HG03159 (cell line): ENCODE measurements around the gene UBR4.

ENCODE experiments used
- ATAC-seq: cut with Tn5 transposase; IDR thresholded peaks from one replicate; pipeline ENCODE4 v1.9.1; 2021; ENCODE audit warnings: mild to moderate bottlenecking, moderate library complexity; ENCODE audit not compliant: unreplicated experiment

UBR4 gene

GRCh38 chr1:19096990-19097389 lies 113.1 kb downstream of the UBR4 start:
- no peak for ATAC-seq

DNA sequence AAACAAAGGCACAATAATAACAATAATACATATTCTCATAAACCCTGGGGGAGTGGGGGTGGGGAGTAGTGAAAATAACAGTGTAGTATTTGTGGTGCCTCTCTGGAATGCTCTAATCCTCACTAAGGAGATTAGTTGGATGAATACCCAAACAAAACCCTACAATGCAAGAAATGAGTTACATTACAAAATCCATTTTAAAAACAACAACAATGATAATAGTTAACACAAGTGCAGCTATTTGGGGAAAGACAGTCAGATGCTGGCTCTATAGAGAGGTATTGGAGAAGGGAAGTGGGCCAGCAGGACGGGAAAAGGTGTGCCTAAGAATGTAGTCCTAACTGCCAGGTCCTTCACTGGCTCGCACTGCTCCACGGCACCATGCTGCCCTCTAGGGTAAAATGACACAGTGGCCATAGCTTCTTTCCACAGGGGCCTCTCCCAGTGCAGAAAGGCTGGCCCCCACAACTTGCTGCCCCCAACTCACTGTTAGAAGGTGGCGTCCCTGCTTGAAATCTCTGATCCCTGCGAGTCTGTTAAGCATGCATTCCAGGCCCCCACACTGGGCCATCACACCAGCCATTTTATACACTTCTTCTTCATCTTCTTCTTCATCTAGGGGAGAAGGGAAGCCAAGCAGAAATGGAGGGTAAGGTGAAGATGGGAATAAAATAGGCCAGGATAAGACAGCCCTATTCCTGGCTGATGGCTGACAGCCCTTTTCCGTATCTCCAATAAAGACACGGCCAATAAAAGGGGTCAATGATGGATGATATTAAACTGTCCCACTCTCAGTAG lies 113.8 kb downstream of the UBR4 start:
- no peak for ATAC-seq

- no peak for ATAC-seq
These were observed 118.7 kb downstream of the UBR4 start for GRCh38 chr1:19091196-19091953.

DNA sequence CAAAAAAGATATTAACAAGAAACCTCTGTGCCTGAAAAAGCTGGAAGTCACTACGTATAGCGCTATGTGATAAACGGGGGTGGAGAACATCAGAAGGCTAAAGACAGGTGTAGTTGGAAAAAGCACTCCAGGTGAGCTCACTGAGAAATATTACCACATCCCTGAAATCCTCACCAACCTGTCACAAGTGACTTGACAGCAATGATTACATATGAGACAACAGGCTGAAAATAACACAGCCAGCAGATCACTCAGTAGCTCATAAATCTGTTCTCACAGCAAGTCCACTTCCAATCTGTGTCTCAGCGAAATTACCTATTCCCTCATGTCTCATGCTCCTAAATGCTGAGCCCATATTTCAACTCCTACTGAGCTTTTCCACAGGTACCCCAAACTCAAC lies 120.5 kb downstream of the UBR4 start:
- ATAC-seq, result no peak

DNA sequence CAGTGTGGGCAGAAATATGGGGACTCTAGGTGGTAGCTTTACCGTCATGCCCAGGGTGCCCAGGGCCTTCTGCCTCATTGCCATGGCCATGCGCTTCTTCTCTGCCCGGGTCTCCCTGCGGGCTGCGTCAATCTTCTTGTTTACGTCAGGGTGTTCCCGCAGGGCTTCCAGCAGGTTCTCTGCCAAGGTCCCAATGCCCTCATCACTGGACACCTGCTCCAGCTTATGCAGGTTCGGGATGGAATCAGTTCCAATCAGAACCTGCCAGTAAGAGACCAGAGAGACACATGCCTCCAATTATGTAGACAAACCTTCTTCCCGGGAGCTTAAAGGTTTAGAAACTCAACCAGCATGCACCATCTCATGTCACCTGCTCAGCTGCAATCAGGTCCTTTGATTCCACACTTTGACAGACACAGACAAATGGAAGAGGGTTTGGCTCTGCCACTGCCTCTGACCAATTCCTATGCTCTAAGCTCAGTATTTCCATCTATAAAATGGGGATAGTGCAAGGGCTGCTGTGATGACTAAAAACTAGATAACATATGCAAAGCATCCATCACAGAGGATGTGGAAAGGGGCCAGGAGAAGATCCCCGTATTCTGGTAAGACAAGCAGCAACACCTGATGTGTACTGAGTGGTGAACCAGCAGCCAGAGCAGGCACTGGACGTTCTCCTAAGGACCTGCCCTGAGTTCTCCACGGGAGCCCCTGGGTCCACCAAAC lies 121.2 kb downstream of the UBR4 start:
- ATAC-seq, result no peak

DNA sequence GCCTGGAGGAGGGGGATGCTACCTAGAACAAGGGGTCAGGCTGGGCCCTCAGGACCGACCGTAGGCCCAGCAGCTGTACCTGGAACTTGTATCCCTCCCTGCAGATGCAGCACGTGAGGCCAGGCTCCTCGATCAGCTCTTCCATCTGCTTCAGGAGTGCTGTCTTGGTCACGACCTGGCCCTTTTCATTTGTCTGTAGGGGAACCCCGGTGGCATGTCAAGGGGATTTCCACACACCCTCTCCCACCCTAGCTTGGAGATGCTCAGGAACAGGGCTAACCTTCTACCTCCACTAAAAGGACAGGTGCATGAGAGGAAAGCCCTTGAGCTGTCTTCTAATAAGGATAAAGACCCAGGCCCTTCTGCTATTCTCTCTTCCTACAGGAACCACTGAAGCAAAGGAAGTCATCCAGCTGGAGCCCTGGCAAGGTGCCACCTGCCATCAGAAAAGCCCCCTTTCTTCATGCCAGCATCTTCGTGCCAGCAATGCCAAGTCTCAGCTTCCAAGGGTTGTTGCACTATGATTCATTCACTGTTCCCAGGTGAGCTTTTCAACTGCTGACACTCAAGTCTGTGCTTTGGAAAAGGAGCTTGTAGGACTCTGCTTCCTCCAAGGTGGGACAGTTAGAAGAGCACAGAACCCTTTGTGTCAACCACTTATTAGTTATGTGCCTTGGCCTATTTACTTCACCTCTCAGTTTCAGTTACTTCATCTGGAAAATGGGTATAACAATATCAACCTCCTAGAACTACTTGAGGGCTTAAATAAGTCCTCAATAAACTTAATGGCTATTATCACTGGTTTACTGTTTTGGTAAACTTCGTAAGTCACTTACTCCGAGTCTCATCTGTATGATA lies 122.1 kb downstream of the UBR4 start:
- no peak for ATAC-seq

GRCh38 chr1:19087017-19087736 lies 122.9 kb downstream of the UBR4 start:
- ATAC-seq, result no peak

- ATAC-seq, result no peak
These were observed 123.7 kb downstream of the UBR4 start for GRCh38 chr1:19086176-19086875.

DNA sequence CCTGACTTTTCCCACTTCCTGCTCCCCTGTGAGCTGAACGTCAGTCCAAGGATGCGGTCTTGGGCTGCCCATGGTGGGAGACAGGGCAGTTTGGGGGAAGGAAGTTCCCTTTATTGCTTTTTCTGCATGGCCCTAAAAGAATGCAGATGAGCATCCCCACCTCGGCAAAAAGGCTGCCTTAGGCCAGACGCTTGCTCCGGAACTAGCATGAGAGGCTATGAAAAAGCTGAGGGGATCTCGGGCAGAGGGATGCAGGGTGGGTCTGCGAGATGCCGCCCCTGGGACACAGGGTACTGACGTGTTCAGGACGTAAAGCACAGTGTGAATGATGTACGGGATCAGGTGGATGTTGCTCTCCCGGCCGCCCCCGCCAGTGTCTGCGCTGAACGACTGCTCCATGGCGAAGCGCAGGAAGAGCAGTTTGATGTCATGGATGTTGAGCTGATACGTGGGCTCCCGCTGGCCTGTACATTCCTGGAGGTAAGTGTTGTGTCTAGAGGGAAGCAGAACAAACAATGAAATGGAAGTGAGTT lies 125.8 kb downstream of the UBR4 start:
- ATAC-seq, result no peak

GRCh38 chr1:19083081-19083480 lies 127.0 kb downstream of the UBR4 start:
- ATAC-seq, result no peak

GRCh38 chr1:19081218-19081893 lies 128.7 kb downstream of the UBR4 start:
- no peak for ATAC-seq

DNA sequence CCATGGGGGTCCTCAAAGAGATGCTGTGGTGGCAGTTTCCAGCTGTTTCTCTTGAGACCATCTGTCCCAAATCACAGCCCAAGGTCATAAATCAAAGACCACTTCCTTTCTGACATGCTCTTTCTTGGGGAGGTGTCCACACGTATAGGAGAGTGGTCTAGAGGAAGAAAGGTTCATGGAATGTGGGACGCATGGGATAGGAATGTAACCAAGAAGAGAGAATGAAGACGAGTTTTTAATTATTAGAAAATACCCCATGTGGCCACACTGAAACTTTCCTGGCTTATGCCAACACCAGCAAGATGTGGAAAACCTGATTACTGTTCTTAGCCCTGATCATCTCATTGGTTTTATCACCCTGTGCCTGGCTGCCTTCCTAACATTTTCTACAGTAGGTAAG lies 129.3 kb downstream of the UBR4 start:
- no peak for ATAC-seq

DNA sequence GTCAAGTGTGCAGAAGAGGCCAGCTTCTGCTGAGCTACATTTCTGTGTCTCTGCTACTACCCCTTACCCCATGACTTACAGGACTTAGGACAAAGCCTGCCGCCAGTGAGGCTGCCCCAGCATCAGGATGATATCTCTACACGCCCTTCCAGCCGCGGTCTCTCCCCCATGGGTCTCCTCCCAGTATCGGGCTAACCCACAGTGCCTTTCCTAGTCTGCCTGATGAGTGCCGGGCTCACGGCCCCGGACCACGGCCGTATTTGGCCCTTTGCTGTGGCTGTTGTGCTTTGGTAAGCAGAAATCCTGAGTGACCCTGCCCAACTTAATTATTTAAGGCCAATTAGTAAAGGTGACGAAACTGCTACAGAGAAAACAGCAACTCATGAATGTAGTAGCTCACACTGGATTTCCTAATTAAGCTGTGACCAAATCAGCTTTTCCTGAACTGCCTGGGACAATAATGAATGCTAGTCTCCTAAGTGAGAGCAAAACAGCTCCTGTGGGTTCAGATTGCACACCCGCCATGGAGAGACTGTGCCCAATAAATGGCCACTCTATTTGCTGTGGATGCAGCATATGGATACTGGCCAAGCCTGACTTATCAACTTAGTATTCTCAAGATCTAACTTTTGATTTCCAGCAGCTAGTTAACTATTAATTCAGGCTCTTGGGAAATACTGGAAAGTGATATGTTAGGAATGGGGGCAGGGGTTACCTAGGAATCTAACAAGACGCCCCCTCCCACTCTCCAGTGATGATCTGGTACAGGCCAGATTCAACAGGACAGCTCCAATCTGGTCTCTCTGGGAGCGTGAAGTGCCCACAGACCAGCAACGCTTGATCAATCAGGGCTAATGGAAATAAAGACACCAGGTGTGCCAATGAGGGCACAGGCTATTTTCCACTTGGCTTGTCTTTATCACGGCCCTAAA lies 130.3 kb downstream of the UBR4 start:
- ATAC-seq, result no peak

DNA sequence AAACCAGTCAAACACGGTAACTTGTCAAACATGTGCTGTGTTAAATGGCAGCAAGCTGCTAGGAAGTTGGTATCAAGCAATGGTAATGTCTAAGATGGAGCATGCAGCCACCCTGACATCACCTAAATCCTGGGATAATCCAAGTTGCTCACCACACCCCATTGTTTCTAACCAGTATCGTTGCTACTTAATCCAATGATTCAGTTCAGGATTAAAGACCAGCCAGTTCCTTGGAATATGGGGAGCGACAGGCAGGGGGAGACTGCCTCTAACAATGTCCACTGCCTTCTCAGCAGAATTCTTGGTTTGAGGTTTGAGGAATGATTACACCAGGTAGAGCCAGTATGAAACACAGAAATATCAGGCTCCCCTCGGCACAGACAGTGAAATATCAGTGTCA lies 131.5 kb downstream of the UBR4 start:
- ATAC-seq, result no peak

DNA sequence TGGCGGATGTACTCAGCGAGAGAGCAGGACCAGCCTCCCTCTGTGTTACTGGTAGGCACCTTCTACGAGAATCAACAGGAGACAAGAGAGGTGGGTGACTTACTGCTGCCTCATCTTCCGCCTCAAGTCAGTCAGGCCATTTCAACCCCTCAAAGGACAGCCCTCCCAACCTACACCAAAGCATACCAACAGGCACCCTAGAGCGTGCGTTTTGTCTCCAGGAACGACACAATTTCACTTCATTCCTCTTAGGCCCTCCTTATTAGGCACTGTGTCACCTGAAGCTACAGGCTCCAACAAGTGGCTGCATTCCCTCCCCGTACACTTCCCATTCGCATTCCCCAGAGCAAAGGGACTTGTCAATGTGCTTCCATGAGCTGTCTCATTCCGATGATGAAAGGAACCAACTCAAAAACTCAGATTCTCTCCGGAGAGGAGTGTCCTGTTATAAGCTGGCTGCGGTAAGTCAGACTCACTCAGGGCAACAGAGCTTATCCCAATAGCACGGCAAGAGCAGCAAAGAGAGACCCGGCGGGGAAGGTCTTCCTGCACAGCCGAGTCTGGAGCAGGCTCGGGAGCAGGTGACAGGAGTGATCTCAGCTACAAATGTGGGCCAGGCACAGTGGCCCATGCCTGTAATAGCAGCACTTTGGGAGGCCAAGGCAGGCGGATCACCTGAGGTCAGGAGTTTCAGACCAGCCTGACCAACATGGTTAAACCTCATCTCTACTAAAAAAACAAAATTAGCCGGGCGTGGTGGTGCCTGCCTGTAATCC lies 133.0 kb downstream of the UBR4 start:
- ATAC-seq, result no peak

GRCh38 chr1:19074902-19075721 lies 135.0 kb downstream of the UBR4 start:
- ATAC-seq, result no peak
